ENCODE data around the gene DYRK1A.

The DYRK1A gene

GRCh38 chr21:37551331-37551992, 184.9 kb downstream of the DYRK1A start:
- Histone ChIP-seq H3K36me3 (ENCODE audit: control insufficient read depth in 2 of 2, insufficient read depth in 1 of 2, low read length in 2 of 2) (no peaks in the 10 kb centered on the region), H3K4me1 (ENCODE audit: control insufficient read depth, insufficient read depth, low read length) (peaks cover 25% of the 10 kb centered on the region), H3K27ac (ENCODE audit: extremely low read depth, low read depth, low read length) (no peak overlapping the region), H3K4me3 (ENCODE audit: low read depth, low read length) (no peak overlapping the region), H3K9me3 (ENCODE audit: control insufficient read depth, insufficient read depth, low read depth, low read length) (no peaks in the 10 kb centered on the region)
- ChIA-PET POLR2A (interaction anchor here (3.4 kb wide), 1 partner anchor 12 kb away, joined by 17 read pairs; no protein-coding TSS in a partner anchor), CTCF (interaction anchor here (0.5 kb wide), 1 partner anchor 25 kb away, joined by 4 read pairs; no protein-coding TSS in a partner anchor)
- peak; percentile 87 for TF ChIP-seq ZNF423 (tag by site-specific recombination; IDR thresholded peaks at IDR 0.05)
- TF ChIP-seq HOXA7 (CRISPR knock-in tag; IDR thresholded peaks at IDR 0.05; ENCODE audit: borderline replicate concordance): no peak
- no peak for TF ChIP-seq ZNF639 (tag by site-specific recombination; IDR thresholded peaks at IDR 0.05)
- TF ChIP-seq ZNF174 (tag by site-specific recombination; IDR thresholded peaks at IDR 0.05): no peak
- TF ChIP-seq ZNF223 (tag by site-specific recombination; IDR thresholded peaks at IDR 0.05): no peak
- peak; percentile 99 for TF ChIP-seq GLIS1 (tag by site-specific recombination; IDR thresholded peaks at IDR 0.05)
- no peak for TF ChIP-seq ZNF558 (tag by site-specific recombination; IDR thresholded peaks at IDR 0.05)
- TF ChIP-seq PBX3 (CRISPR knock-in tag; IDR thresholded peaks at IDR 0.05): no peak
- TF ChIP-seq ZNF560 (tag by site-specific recombination; IDR thresholded peaks at IDR 0.05; ENCODE audit: borderline replicate concordance): no peak
- TF ChIP-seq ZNF140 (tag by site-specific recombination; IDR thresholded peaks at IDR 0.05): no peak
- no peak for TF ChIP-seq ZNF747 (tag by site-specific recombination; IDR thresholded peaks at IDR 0.05)
- no peak for TF ChIP-seq ZNF138 (tag by site-specific recombination; IDR thresholded peaks at IDR 0.05; ENCODE audit: borderline replicate concordance)
- no peak for TF ChIP-seq ZNF561 (tag by site-specific recombination; IDR thresholded peaks at IDR 0.05; ENCODE audit: borderline replicate concordance)
- TF ChIP-seq SCRT1 (tag by site-specific recombination; IDR thresholded peaks at IDR 0.05; ENCODE audit: borderline replicate concordance): no peak
- TF ChIP-seq PRDM4 (tag by site-specific recombination; IDR thresholded peaks at IDR 0.05): no peak
- TF ChIP-seq GLIS2 (tag by site-specific recombination; IDR thresholded peaks at IDR 0.05): peak; percentile 54; the same call in 1 of the 2 replicates
- TF ChIP-seq ZNF658 (tag by site-specific recombination; IDR thresholded peaks at IDR 0.05): no peak
- no peak for TF ChIP-seq ZSCAN16 (tag by site-specific recombination; IDR thresholded peaks at IDR 0.05)
- TF ChIP-seq OSR2 (tag by site-specific recombination; IDR thresholded peaks at IDR 0.05): peak; percentile 78
- no peak for TF ChIP-seq ZBTB7A (tag by site-specific recombination; IDR thresholded peaks at IDR 0.05; ENCODE audit: low read depth)
- TF ChIP-seq ZNF18 (tag by site-specific recombination; IDR thresholded peaks at IDR 0.05): peak; percentile 50; the same call in 1 of the 2 replicates
- no peak for TF ChIP-seq ZNF610 (tag by site-specific recombination; IDR thresholded peaks at IDR 0.05; ENCODE audit: borderline replicate concordance)
- no peak for TF ChIP-seq KLF1 (tag by site-specific recombination; IDR thresholded peaks at IDR 0.05)
- TF ChIP-seq ZBTB49 (tag by site-specific recombination; IDR thresholded peaks at IDR 0.05; ENCODE audit: low read depth): no peak
- TF ChIP-seq ZNF239 (tag by site-specific recombination; IDR thresholded peaks at IDR 0.05): no peak
- 0 out of 2 replicates have a peak, but pooled peaks have one; percentile 42 for TF ChIP-seq MYNN (tag by site-specific recombination; IDR thresholded peaks at IDR 0.05; ENCODE audit: borderline replicate concordance)
- no peak for TF ChIP-seq BCL6B (tag by site-specific recombination; IDR thresholded peaks at IDR 0.05)
- TF ChIP-seq ZFP3 (tag by site-specific recombination; IDR thresholded peaks at IDR 0.05; ENCODE audit: low read depth): no peak
- TF ChIP-seq ZNF350 (tag by site-specific recombination; IDR thresholded peaks at IDR 0.05): no peak

All from HEK293 (cell line).